Progenitor cell of endocrine pancreas (in vitro differentiated cells): ENCODE measurements around the gene CEBPG. TPM values are rescaled to one million over a fixed set of nuclear protein-coding genes. Genes with fewer than 3 reads are reported as not detected.

Experiments
- DNase-seq: peaks from one replicate; pipeline ENCODE4 v3.0.0; 2021; ENCODE audit warnings: low spot score; ENCODE audit not compliant: unreplicated experiment
- H3K27ac Mint-ChIP-seq: 2 replicates; pipeline ENCODE4 v1.8.0; 2021; ENCODE audit warnings: mild to moderate bottlenecking, moderate library complexity, mixed read lengths
- H3K27me3 Mint-ChIP-seq: 2 replicates; pipeline ENCODE4 v1.8.0; 2021; ENCODE audit warnings: mixed read lengths
- H3K36me3 Mint-ChIP-seq: 2 replicates; pipeline ENCODE4 v1.8.0; 2022; ENCODE audit warnings: mixed read lengths; ENCODE audit not compliant: insufficient read depth
- H3K4me1 Mint-ChIP-seq: 2 replicates; pipeline ENCODE4 v1.8.0; 2021; ENCODE audit warnings: low read depth, mixed read lengths
- H3K4me3 Mint-ChIP-seq: 2 replicates; pipeline ENCODE4 v1.8.0; 2021; ENCODE audit warnings: low read depth, mild to moderate bottlenecking, moderate library complexity, mixed read lengths
- H3K9me3 Mint-ChIP-seq: 2 replicates; pipeline ENCODE4 v1.8.0; 2021; ENCODE audit warnings: low read depth, mixed read lengths
- CTCF ChIP-seq: fragments of 200-600 bp; sonication (generic); IDR thresholded peaks from one replicate; pipeline ENCODE4 v1.5.0; 2021; ENCODE audit warnings: antibody characterized with exemption, mild to moderate bottlenecking; ENCODE audit not compliant: unreplicated experiment
- total RNA-seq: library from RNA; stranded (reverse); gene quantifications from 2 replicates; pipeline ENCODE4 v1.2.1, GENCODE V29; 2021

The CEBPG gene
- total RNA-seq, 1 donor from 2014 or later: 33.6 TPM

- no peak overlapping the region for H3K4me3 Mint-ChIP-seq
- H3K36me3 Mint-ChIP-seq: no peaks in the 10 kb centered on the region
- H3K4me1 Mint-ChIP-seq: no peaks in the 10 kb centered on the region
- TF ChIP-seq CTCF: no peak
- DNase-seq: no peak
- H3K27ac Mint-ChIP-seq: no peak overlapping the region
- H3K9me3 Mint-ChIP-seq: no peaks in the 10 kb centered on the region
- H3K27me3 Mint-ChIP-seq: no peaks in the 10 kb centered on the region
Observed at GRCh38 chr19:33429891-33430673, 56.6 kb downstream of the CEBPG start.

- no peaks in the 10 kb centered on the region for H3K27me3 Mint-ChIP-seq
- peak; percentile 69 for DNase-seq
- peak; percentile 90 for TF ChIP-seq CTCF
- H3K4me3 Mint-ChIP-seq: no peak overlapping the region
- no peak overlapping the region for H3K27ac Mint-ChIP-seq
- H3K9me3 Mint-ChIP-seq: no peaks in the 10 kb centered on the region
- H3K4me1 Mint-ChIP-seq: no peaks in the 10 kb centered on the region
- no peaks in the 10 kb centered on the region for H3K36me3 Mint-ChIP-seq
Observed at GRCh38 chr19:33430674-33431277, 57.3 kb downstream of the CEBPG start.

GRCh38 chr19:33432015-33432414 is 58.5 kb downstream of the CEBPG start:
- Mint-ChIP-seq H3K9me3 (no peaks in the 10 kb centered on the region), H3K27me3 (no peaks in the 10 kb centered on the region), H3K36me3 (no peaks in the 10 kb centered on the region), H3K27ac (no peak overlapping the region), H3K4me3 (no peak overlapping the region), H3K4me1 (no peaks in the 10 kb centered on the region)
- no peak for DNase-seq
- TF ChIP-seq CTCF: no peak

Other genes with a start within 250 kb of the CEBPG start
- gene WDR88, start 241.6 kb upstream of the CEBPG start, total RNA-seq: not detected in 2 replicates
- gene LRP3, start 179.4 kb upstream of the CEBPG start, total RNA-seq: 50.1 and 51.2 TPM in 2 replicates
- gene SLC7A10, start 147.9 kb upstream of the CEBPG start, total RNA-seq: 0.48 and 0.98 TPM in 2 replicates
- 12.3 and 12.5 TPM in 2 replicates for gene CEBPA, start 71.2 kb upstream of the CEBPG start, total RNA-seq
- gene PEPD, start 148.1 kb downstream of the CEBPG start, total RNA-seq: 39.2 and 43.7 TPM in 2 replicates
- 3.0 and 3.4 TPM in 2 replicates for gene CHST8, start 248.2 kb downstream of the CEBPG start, total RNA-seq